Measurements from ENCODE around the gene RETREG2.

The RETREG2 gene

DNA sequence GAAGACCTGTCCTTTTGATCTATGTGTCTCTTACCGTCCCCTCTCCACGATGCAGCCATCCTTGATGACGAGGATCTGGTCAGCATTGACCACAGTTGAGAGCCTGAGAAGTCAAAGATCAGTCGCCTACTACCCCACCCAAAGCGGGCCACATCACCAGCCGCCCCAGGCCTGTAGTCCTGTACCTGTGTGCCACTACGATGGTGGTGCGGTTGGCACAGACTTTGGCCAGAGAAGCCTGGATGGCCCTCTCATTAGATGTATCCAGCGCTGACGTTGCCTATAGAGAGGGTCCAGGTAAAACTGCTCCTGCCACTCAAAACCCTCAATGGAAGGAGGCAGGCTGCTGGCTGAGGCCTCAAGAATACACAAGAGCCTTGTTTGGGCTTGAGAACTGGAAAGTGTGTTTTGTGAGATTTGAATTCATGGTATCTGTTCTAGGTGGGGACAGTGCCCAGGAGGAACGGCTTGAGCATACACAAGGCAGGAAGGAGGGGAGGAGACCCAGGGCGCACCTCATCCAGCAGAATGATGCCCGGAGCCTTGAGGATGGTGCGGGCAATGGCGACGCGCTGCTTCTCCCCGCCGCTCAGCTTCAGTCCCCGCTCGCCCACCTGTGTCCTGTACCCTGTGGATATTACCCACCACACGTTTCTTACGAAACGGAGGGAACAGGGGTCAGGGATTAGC lies 32.3 kb downstream of the RETREG2 start:
- FAIRE-seq, result no peak
- no peak for DNase-seq (ENCODE audit: extremely low spot score, insufficient read length, low read depth)

DNA sequence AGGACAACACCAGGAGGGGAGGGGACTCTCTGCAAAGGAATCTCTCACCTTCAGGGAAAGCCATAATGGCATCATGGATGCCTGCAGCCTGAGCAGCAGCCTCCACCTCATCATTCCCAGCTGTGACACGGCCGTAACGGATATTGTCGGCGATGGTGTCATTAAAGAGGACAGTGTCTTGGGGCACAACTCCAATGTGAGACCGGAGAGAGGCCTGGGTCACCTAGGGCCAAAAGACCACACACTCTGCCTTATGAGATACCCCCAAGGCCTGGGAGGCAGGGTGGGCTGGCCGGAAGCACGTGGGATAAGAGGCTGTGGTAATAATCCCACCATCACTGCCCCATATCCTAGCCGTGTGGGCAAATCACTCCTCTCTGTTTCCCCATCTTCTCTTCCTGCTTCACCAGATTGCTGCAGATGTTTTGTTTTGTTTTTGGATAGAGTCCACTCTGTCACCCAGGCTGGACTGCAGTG lies 32.8 kb downstream of the RETREG2 start:
- DNase-seq (ENCODE audit: extremely low spot score, insufficient read length, low read depth), result no peak

DNA sequence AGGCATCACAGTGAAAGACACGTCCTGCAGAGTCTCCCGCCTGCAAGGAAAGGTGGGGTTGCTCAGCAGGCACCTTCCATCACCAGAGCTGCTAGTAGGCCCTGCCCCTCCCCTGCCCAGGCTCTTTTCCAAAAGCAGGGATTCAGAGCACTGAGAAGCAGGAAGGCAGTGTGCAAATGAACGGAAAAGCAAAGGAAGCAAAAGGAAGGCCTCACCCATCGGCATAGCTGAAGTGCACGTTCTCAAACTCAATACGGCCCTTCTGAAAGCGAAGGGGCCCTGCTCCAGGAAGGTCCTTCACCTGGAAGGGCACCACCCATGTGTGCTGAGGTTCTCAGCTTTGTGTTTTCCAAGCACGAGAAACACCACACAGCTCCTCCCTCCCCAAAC lies 34.9 kb downstream of the RETREG2 start:
- no peak for DNase-seq (ENCODE audit: extremely low spot score, insufficient read length, low read depth)

More for the DNA sequence above, 32.8 kb downstream of the RETREG2 start:
- FAIRE-seq, result no peak

DNA sequence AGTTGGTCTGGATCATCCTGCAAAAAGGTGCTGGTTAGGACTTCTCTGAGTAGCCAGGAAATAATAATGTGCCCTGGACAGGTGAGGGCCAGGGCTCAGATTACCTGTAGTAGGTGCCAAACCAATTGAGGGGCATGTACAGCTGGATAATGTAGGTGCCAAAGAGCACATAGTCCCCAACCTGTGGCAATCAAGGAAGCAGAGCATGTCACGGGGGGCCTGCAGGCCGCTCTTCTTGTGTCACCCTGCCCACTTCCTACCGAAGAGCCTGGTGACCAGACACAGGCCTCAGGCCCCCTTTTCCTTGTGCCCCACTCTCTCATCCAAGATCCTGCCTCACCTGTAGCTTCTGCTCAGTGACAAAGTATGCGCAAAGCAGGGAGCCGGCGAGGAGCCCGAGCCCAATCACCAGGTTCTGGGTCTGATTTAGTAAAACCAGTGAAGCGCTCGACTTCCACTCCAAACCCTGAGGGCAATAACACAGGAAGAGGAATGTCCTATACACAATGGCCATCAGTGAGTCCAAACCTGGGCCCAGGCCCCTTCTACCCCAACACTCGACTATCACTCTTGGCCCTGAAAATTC lies 35.5 kb downstream of the RETREG2 start:
- FAIRE-seq (no peak), DNase-seq (ENCODE audit: extremely low spot score, insufficient read length, low read depth) (no peak)

More for the DNA sequence above, 34.9 kb downstream of the RETREG2 start:
- FAIRE-seq, result no peak

DNA sequence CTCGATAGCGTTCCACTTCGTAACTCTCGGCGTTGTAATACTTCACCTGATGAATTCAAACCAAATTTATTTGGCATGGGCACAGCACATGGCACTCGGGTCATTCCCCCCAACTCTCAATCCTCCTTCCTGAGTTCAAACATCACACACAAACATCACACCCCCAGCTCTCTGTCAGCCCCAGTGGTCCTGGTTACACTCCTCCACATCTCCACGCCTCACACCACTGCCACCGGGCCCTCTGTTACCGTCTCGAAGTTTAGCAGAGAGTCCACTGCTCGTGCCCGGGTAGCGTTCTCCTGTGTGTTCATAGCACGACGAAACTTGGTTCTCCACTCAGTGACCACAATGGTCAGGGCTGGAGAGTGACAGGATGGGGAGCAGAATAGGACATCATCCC lies 36.1 kb downstream of the RETREG2 start:
- FAIRE-seq (no peak), DNase-seq (ENCODE audit: extremely low spot score, insufficient read length, low read depth) (no peak)

DNA sequence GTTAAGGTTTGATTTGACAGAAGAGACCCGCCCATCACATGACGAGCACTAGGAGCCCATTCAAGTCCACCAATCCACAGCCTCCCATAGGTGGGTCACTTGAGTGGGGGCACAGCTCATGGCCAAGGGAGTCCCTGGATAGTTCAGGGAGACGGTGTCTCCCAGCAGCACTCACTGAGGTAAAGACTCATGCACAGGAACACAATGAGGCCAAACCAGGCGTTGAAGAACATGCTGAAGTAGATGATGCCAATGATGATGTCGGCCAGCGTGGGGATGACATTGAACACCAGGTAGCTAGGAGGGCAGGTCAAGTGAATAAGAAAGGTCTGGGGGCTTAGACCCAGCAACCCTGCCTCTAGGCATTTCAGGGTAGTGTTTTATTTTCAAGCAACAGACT lies 36.7 kb downstream of the RETREG2 start:
- DNase-seq (ENCODE audit: extremely low spot score, insufficient read length, low read depth), result no peak
- no peak for FAIRE-seq

DNA sequence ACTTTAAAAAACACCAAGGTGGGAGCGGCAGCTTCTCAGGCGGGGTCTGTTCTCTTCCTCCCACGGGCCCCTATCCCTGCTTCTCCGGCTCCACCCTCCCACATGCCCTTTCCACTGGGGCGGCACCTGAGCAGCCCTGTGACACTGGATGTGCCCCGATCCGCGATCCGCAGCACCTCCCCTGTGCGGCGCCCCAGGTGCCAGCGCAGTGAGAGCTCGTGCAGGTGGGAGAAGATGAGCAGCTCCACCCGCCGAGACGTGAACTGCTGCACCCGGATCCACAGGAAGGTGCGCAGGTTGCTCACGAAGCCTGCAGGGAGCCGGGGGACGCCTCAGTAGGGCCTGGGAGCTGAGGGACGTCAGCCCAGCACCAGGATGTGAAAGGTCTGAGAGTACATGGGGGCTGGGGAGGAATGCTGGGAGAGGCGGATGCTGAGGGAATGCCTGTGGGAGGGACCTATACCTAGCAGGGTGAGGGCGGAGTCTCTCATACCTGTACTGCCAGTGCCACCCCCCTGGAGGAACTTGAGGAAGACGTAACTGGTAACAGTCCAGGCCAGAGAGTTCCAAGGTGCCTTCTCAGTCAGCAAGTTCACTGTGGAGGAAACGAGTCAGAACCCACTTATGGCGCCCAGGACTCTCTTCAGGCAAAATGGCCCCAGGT lies 37.9 kb downstream of the RETREG2 start:
- FAIRE-seq (no peak), DNase-seq (ENCODE audit: extremely low spot score, insufficient read length, low read depth) (no peak)

DNA sequence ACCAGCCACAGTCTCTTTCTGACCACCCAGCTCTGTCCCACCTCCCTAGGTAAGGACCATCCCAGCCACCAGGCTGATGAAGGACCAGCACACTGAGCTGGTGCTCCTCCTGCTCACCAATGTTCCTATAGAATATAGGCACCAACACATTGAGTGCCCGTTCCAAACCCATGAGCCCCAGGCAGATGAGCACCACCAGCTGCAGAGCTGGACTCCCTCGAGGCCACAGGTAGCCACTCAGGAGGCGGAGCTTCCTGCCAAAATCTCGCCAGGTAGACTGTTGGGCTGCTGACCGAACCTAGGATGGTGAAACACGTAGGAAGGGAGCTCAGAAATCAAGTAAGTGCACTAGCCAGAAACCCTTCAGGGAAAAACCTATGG lies 38.5 kb downstream of the RETREG2 start:
- DNase-seq (ENCODE audit: extremely low spot score, insufficient read length, low read depth) (no peak), FAIRE-seq (no peak)

DNA sequence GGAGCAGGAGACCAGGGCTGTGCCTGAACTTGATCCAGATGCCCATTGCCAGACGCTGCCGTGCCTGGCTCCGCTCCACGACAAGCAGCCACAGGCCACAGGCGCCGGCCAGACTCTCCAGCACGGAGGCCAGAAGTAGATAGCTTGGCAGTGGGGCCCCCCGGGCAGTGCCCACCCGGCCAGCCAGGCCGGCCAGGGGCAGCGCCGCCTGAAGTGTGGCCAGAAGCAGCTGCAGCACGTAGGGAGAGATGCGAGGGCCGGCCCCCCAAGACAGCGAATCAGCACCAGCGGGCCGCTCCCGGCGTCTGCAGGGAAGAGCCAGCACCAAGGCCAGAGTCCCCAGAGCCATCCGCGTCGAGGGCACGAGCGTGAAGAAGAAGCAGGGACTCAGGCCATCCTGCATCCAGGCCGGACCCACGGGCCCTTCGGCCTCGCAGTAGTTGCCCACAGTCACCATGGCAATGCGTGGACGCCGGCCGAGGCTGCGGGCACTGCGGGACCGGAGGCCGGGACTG lies 40.2 kb downstream of the RETREG2 start:
- DNase-seq (ENCODE audit: extremely low spot score, insufficient read length, low read depth) (no peak), FAIRE-seq (no peak)

DNA sequence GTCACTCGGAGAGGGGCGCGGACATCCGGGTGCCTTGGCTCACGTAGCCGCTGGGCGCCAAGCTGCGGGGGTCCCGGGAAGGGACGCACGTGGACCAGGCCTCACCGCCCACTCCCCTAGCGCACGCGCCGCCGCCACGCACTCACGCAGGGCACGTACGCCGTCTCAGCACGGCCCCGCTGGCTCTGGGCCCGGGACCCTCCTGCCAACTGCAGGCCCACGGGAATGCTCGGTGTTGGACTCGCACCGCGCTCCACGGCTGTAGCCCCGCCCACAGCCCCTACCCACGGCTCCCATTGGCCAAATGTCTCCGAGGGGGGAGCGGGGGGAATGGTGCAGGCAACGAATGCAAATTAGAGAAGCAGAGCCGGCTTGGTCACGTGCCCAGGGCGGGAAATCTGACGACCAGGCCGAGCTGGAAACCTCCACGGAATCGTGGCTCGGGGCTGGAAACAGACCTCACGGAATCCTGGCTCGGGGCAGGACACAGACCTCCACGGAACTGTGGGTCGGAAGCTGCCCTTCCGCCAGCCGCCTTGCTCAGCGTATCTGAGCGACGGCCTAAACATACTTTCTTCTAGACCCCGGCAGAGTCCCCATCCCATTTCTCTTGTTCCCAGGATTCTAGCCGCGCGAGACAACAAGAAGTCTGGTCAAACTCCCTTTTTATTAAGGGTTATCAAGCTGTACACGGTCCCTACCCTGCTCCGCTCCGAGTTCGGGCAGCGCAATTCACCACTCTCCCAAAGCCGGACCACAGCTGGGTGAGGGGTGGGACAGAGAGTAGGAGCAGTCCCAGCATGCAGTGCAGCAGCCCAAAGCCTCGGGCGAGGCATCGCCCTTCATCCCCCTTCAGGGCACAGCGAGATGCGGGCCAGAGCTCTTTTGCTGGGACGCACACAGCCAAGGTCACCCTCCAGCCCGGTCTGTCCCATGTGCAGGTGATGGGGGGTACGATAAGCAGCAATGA lies 40.9 kb downstream of the RETREG2 start, which contains the start of gene ABCB6:
Gene ABCB6, minus strand, starts transcription at position 227 of the 970 bp plus-strand sequence. CDS start 285 bp downstream, outside the sequence.
- DNase-seq (ENCODE audit: extremely low spot score, insufficient read length, low read depth) (peak; percentile 81), FAIRE-seq (peak; percentile 96)

DNA sequence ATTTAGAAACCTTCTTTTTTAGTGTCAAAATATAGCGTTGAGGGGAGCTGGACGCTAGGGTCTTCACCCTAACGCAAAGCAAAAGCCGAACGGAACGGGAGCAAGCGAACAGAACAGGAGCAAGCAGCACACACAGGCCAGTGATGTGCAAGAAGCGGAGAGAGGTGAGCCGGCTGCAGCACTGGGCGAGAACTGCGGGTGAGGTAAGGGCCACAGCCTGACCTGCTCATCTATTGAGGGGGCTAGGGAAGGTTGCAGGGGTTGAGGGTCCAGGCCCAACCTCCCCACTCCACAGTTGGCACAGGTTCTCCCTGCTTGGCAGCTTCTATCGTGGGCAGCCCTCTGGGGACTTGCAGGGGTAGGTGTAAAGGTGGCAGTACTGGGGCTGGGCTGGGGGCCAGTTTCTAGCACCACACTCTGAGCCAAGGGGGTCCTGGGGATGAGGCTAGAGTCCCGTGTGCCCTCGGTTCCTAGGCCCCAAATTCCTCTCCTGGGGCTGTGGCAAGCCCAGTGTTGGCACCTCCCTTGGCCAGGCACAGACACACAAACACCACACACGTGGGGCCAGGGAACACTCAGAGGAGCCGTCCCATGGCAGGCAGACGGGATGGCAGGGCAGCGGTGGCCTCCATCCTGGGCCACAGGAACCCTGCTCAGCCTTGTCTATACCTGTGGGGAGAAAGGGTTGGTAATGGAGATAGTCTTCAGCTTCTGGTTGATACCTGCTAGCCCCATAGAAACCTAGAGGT lies 41.9 kb downstream of the RETREG2 start:
- DNase-seq (ENCODE audit: extremely low spot score, insufficient read length, low read depth), result no peak
- no peak for FAIRE-seq

DNA sequence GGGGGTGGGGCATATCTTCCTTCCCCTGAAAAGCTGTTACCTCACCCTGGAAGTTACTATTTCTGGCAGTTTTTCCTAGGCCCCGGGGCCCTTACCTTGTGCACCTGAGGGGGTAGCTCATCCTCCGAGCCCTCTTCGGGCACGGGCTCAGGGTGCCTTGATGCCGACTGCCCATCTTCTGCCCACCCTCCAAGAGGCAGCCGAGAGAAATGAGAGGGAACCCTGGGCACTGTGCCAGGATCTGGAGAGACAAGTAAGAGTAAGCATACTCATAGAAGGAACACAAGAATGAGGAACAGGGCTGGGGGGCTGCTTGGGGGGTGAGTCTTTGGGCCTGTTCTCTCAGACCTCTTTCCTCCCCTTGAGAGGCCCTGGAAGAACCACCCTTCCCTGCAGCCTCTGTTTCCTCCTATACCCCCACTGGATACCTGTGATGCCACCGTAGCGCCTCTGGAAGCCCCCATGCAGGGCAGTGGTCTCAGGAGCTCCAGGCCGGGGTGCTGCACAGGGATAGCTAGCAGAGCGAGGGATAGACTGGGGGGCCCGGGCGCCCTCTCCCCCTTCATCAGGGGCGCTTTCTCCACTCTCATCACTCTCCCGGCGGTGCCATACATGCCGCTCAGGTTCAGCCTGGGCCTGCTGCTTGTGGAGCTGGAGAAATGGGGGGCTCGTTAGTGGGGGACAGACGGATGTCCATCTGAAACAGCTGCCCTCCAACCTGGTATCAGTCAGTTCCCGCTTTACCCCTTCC lies 42.8 kb downstream of the RETREG2 start:
- FAIRE-seq, result no peak
- no peak for DNase-seq (ENCODE audit: extremely low spot score, insufficient read length, low read depth)

DNA sequence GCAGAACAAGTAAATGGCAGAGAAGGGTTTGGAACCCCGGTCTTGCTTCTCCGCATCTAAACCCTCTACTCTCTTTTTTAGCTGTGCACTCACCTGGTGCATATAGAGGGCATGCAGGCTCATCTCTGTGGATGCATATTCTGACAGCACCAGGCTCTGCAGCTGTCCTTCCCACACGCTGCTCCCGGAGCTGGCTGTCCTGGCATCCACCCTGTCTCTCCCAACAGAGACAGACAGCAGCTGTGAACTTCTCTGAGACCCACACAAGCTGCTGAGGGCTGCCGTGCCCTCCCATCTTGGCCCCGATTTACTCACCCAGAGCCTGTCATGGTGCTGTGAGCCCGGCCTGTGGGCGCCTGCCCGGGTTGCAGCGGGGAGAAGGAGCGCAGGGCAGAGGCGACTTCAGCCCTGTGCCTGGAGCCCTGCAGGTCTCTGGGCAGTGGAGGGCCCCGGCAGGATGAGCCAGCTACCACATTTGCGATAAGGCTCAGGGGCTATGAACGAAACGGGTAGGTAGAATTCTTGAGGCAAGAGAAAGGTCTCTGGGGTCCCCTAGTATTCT lies 44.0 kb downstream of the RETREG2 start:
- FAIRE-seq, result no peak
- no peak for DNase-seq (ENCODE audit: extremely low spot score, insufficient read length, low read depth)

DNA sequence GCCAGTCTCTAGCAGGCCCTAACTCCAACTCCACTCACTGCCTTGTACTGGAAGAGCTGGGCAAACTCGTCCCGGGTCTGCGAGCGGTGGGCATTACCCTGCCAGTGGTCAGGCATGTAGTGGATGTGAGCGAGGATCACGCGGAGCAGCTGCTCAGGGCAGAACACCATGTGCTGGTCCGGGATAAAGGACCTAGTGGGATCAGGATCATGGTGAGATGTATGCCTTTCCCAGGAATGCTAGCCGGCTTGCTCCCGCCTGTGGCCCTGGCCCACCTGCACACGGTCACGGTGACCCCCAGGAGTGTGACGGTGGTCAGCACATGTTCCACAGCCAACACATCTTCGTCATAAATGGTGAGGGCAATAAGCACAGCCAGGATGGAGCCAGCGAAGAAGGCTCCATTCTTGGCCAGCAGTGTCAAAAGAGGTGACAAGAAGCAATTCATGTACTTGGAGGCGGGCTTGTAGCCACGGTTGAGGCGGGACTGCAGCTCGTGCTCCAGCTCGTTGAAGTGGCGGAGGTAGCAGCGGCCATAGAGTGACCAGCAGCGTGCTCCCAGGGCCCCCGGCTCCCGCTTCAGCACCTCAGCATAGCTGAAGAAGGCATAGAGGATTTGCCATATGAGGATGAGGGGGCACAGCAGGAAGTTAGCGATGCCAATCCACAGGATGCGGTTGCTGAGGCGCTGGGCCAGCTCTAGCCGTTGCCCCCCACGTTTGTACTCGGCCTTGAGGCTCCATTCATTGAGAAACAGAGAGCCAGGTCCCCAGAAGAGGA lies 45.9 kb downstream of the RETREG2 start:
- no peak for FAIRE-seq

DNA sequence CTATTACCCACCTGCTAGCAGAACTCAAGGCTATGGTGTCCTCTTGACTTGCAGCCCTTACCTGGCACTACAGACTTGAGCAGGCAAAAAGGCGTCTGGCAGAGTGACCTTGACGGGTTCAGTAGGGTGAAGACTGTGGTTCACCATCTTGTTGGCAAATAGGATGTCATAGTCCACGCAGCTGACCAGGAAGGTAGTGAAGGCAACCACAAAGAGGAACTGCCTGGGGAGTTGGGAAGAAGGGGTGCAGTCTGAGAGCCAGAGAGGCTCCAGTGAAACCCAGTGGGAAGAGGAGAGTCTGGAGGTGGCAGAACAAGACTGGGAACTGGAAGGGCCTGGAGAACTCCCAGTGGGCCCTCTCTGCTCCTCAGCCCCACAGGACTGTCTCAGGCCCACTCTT lies 47.3 kb downstream of the RETREG2 start:
- no peak for DNase-seq (ENCODE audit: extremely low spot score, insufficient read length, low read depth)
- FAIRE-seq, result no peak

More for the DNA sequence above, 45.9 kb downstream of the RETREG2 start:
- no peak for DNase-seq (ENCODE audit: extremely low spot score, insufficient read length, low read depth)

DNA sequence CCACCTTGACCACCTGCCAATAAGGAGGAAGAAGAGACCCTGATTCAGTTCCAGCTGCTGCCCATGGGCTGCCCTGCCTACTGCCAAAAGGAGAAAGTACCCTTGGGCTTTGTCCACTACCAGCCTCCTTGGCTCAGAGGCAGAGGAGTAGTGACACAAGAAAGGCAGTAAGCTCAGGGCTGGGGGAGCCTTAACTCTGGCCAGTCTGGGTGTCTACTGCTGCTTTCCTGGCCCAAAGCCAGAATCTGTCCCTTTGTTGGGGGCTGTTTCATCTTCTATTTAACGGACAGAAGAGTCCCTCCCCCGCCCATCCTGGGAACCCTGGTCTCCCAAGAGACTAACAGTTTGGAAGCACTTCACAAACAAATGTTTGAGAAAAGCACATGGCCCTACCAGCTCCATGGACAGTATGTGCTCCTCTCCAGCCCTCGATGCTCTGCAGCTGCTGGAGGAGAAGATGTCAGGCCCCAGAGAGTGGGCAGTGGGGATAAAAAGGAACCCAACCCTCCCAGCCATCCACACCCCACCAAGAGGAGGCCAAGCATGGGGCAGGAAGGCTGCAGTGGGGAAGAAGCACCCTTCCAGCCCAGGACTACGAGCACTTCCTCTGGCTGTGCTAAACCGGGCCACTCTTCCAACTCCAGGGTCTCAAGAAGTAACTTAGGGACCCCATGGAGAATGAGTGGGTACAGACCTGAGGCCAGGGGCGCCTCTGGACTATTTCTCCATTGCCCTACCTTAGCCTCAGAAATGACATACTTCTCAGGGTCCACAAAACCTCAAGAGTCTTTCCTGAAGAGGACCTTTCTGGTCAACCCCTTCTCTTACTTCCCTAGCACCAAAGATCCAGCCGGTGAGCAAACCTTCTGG lies 50.2 kb downstream of the RETREG2 start:
- DNase-seq (ENCODE audit: extremely low spot score, insufficient read length, low read depth) (no peak), FAIRE-seq (no peak)

DNA sequence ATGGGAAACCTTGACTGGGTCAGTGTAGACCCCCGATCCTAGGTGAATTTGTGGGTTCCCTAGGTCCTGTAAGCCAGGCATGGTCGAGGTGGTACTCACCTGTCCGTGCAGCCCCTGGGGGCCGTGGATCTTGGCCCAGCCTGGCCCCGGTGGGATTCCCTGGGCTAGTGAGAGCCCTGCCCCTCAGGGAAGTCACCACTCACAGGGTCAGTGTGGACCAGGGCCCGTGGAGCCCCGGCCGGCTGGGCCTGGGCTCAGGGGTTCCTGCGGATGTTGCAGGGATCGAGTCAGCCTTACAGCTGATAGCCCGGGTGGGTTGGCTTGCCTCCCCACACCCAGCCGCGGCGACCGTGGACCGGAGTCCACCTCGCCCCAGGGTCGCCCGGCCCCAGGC lies 50.8 kb downstream of the RETREG2 start:
- FAIRE-seq (no peak), DNase-seq (ENCODE audit: extremely low spot score, insufficient read length, low read depth) (no peak)
